ENCODE data around the gene CCNQ.

The CCNQ gene

GRCh38 chrX:153639177-153640044, 40.5 kb upstream of the CCNQ start:
- peaks cover 6% of the 10 kb centered on the region for H3K4me1 ChIP-seq (ENCODE audit: insufficient read depth, low read length)
- ATAC-seq (ENCODE audit: insufficient read depth, low read depth) (no peak), DNase-seq (no peak)
- H3K9me3 ChIP-seq (ENCODE audit: insufficient read depth, low read length, severe bottlenecking), result no peaks in the 10 kb centered on the region
- TF ChIP-seq CTCF (IDR thresholded peaks at IDR 0.05; ENCODE audit: borderline replicate concordance, extremely low read depth, low read length, poor library complexity, severe bottlenecking), result no peak
- TF ChIP-seq EZH2 (IDR thresholded peaks at IDR 0.05; ENCODE audit: borderline replicate concordance, low read depth, low read length, severe bottlenecking), result no peak
- no peaks in the 10 kb centered on the region for H3K27me3 ChIP-seq (ENCODE audit: insufficient read depth, low read length, poor library complexity)
- H3K79me2 ChIP-seq (ENCODE audit: insufficient read depth, low read length), result no peaks in the 10 kb centered on the region
- no peak overlapping the region for H3K4me2 ChIP-seq (ENCODE audit: insufficient read depth, low read length)
- H4K20me1 ChIP-seq (ENCODE audit: insufficient read depth, low read length), result no peaks in the 10 kb centered on the region
- no peaks in the 10 kb centered on the region for H3K36me3 ChIP-seq (ENCODE audit: insufficient read depth, low read length)
- no peak overlapping the region for H3K4me3 ChIP-seq (ENCODE audit: low read depth in 1 of 2, low read length in 2 of 2)
- no peak overlapping the region for H3K9ac ChIP-seq (ENCODE audit: low read depth, low read length)
- no peak overlapping the region for H3K27ac ChIP-seq (ENCODE audit: low read length)
- H2AFZ ChIP-seq (ENCODE audit: low read depth, low read length), result no peak overlapping the region

GRCh38 chrX:153638436-153639176, 39.7 kb upstream of the CCNQ start:
- ATAC-seq (ENCODE audit: insufficient read depth, low read depth) (peak; percentile 53), DNase-seq (peak; percentile 24)
- Histone ChIP-seq H3K4me3 (ENCODE audit: low read depth in 1 of 2, low read length in 2 of 2) (no peak overlapping the region), H3K4me1 (ENCODE audit: insufficient read depth, low read length) (peaks cover 6% of the 10 kb centered on the region), H3K36me3 (ENCODE audit: insufficient read depth, low read length) (no peaks in the 10 kb centered on the region), H3K27me3 (ENCODE audit: insufficient read depth, low read length, poor library complexity) (no peaks in the 10 kb centered on the region), H3K9ac (ENCODE audit: low read depth, low read length) (no peak overlapping the region), H3K4me2 (ENCODE audit: insufficient read depth, low read length) (no peak overlapping the region), H3K9me3 (ENCODE audit: insufficient read depth, low read length, severe bottlenecking) (no peaks in the 10 kb centered on the region), H3K27ac (ENCODE audit: low read length) (no peak overlapping the region), H3K79me2 (ENCODE audit: insufficient read depth, low read length) (no peaks in the 10 kb centered on the region), H2AFZ (ENCODE audit: low read depth, low read length) (no peak overlapping the region), H4K20me1 (ENCODE audit: insufficient read depth, low read length) (no peaks in the 10 kb centered on the region)
- no peak for TF ChIP-seq CTCF (IDR thresholded peaks at IDR 0.05; ENCODE audit: borderline replicate concordance, extremely low read depth, low read length, poor library complexity, severe bottlenecking)

- DNase-seq (no peak), ATAC-seq (ENCODE audit: insufficient read depth, low read depth) (no peak)
- Histone ChIP-seq H3K27ac (ENCODE audit: low read length) (no peak overlapping the region), H4K20me1 (ENCODE audit: insufficient read depth, low read length) (no peaks in the 10 kb centered on the region), H3K9ac (ENCODE audit: low read depth, low read length) (no peak overlapping the region), H3K4me1 (ENCODE audit: insufficient read depth, low read length) (peaks cover 5% of the 10 kb centered on the region), H3K79me2 (ENCODE audit: insufficient read depth, low read length) (no peaks in the 10 kb centered on the region), H3K36me3 (ENCODE audit: insufficient read depth, low read length) (no peaks in the 10 kb centered on the region), H3K4me3 (ENCODE audit: low read depth in 1 of 2, low read length in 2 of 2) (no peak overlapping the region), H3K27me3 (ENCODE audit: insufficient read depth, low read length, poor library complexity) (no peaks in the 10 kb centered on the region), H3K4me2 (ENCODE audit: insufficient read depth, low read length) (no peak overlapping the region), H2AFZ (ENCODE audit: low read depth, low read length) (no peak overlapping the region), H3K9me3 (ENCODE audit: insufficient read depth, low read length, severe bottlenecking) (no peaks in the 10 kb centered on the region)
- TF ChIP-seq CTCF (IDR thresholded peaks at IDR 0.05; ENCODE audit: borderline replicate concordance, extremely low read depth, low read length, poor library complexity, severe bottlenecking), result no peak
- no peak for TF ChIP-seq EZH2 (IDR thresholded peaks at IDR 0.05; ENCODE audit: borderline replicate concordance, low read depth, low read length, severe bottlenecking)
Measured at GRCh38 chrX:153638041-153638371, 39.1 kb upstream of the CCNQ start.
